HUES6 (cell line): ENCODE data around the gene GCSAM.

ENCODE experiments used
- H3K27ac ChIP-seq: 2 replicates; pipeline ENCODE4 v1.7.0; 2013; ENCODE audit warnings: low read depth, mild to moderate bottlenecking, low read length, inconsistent platforms
- H3K27me3 ChIP-seq: 2 replicates; pipeline ENCODE4 v1.6.1; 2013; ENCODE audit warnings: low read length; ENCODE audit not compliant: control insufficient read depth, insufficient read depth
- H3K36me3 ChIP-seq: 2 replicates; pipeline ENCODE4 v1.6.1; 2013; ENCODE audit warnings: low read length; ENCODE audit not compliant: control insufficient read depth, insufficient read depth
- H3K4me1 ChIP-seq: 2 replicates; pipeline ENCODE4 v1.6.1; 2013; ENCODE audit warnings: low read length; ENCODE audit not compliant: control insufficient read depth, insufficient read depth
- H3K4me3 ChIP-seq: 2 replicates; pipeline ENCODE4 v1.5.1; 2013; ENCODE audit warnings: low read depth, low read length
- H3K9ac ChIP-seq: one replicate; pipeline ENCODE4 v1.6.1; 2013; ENCODE audit warnings: mild to moderate bottlenecking, low read length
- H3K9me3 ChIP-seq: 2 replicates; pipeline ENCODE4 v1.6.1; 2013; ENCODE audit warnings: low read depth, low read length; ENCODE audit not compliant: control insufficient read depth, insufficient read depth

GCSAM gene

DNA sequence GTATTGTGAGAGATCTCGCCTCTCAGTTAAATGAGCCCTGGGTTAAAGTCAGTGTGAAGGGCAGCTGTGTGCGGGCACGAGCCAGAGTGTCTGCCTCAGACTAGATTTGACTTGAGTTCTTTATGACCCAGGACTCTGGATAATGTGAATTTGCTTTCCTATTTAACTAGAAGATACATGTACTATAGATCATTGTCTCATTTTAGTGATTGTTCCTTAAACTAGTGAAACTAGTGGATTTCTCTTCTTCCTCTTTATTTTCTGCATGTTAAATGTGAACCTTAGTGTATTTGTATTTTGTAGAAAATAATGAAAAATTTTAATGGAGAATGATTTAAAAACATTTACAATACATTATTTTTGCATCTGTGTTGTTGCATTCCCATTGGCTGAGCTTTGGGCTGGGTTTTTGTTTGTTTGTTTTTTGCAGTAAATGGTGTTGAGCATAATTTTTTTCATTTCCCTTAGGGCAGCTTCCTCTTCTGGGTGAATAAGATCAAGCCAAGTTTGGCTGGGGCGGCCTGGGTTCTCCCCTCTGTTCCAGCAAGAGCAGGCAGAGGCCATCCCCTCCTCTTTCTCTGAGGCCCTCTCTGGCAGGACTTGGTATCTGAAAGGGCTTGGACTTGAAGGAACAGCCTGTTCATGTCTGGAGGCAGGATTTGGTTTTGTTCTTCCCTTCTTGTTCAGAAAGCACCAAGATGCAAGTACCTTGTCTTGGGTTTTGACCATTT lies 15.0 kb downstream of the GCSAM start:
- Histone ChIP-seq H3K27ac (no peak overlapping the region), H3K4me1 (peaks cover 6% of the 10 kb centered on the region), H3K36me3 (peaks cover 12% of the 10 kb centered on the region), H3K9ac (no peak overlapping the region), H3K27me3 (no peaks in the 10 kb centered on the region), H3K9me3 (no peaks in the 10 kb centered on the region), H3K4me3 (no peak overlapping the region)

DNA sequence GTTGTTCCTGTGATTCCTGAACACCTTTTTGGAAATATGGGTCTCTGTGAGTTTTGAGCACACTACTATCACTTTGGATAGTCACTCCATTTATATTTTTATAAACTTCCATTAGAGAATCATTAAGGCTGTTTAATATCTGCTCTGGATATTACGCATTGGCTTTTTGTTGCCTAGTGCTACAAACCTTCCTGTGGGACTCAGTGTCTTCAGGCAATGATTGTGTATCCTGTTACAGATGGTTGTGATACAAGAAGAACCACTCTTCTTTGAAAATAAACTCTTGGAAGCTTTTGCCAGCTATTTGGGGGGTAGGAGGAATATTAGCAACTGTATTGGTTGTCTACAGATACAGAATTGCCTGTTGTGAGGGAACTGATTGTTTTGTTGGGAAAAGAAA lies 15.6 kb downstream of the GCSAM start:
- peaks cover 6% of the 10 kb centered on the region for H3K4me1 ChIP-seq
- no peaks in the 10 kb centered on the region for H3K27me3 ChIP-seq
- H3K36me3 ChIP-seq = peaks cover 15% of the 10 kb centered on the region
- H3K4me3 ChIP-seq = no peak overlapping the region
- H3K9me3 ChIP-seq = no peaks in the 10 kb centered on the region
- no peak overlapping the region for H3K27ac ChIP-seq
- H3K9ac ChIP-seq = no peak overlapping the region

DNA sequence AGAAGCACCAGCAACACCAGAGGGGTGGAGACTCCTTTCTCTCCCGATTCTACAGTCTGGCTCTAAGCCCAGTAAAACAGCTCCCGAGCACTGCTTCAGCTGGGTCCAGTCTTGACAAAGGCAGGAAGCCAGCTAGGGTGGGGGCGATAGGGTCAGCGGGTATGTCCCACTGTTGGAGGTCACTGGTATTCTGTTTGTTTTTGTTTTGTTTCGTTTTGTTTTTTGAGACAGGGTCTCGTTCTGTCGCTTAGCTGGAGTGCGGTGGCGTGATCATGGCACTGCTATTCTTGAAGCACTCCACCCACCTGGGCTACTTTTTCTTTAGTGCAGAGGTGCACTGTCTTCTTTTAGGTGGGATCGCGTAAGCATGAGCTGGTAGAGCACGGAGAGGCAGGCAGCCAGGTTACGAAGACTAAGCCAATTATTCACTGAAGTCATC lies 16.3 kb downstream of the GCSAM start:
- Histone ChIP-seq H3K27ac (no peak overlapping the region), H3K27me3 (no peaks in the 10 kb centered on the region), H3K4me3 (no peak overlapping the region), H3K36me3 (peaks cover 15% of the 10 kb centered on the region), H3K9ac (no peak overlapping the region), H3K4me1 (peaks cover 6% of the 10 kb centered on the region), H3K9me3 (no peaks in the 10 kb centered on the region)

DNA sequence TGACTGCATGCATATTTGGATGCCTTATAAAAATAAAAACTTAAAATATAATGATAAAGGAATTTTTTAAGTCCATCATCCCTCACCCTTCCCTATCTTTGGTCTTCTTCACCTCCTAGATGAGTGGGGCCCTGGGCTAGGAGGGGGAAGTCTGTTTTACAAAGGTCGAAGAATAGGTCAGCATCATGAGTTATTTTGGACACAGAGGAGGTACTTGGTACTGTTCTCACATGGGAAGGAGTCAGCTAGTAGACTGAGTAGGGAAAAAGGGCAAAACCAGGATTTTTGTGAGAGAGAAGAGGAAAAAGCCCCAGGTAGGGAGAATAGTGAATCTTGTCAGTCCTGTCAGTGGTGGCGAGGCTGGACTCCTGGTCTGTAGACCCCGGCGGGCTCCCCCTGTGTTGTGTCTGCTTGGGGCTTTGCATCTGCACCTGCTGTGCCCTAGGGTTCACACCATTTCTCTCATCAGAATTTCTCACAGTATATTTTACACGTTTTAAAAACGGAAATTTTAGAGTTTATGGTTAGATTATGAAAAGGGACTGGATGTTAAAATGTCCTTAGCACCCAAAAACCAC lies 17.2 kb downstream of the GCSAM start:
- Histone ChIP-seq H3K9me3 (no peaks in the 10 kb centered on the region), H3K27me3 (no peaks in the 10 kb centered on the region), H3K4me3 (no peak overlapping the region), H3K36me3 (peaks cover 18% of the 10 kb centered on the region), H3K27ac (no peak overlapping the region), H3K4me1 (peaks cover 6% of the 10 kb centered on the region), H3K9ac (no peak overlapping the region)

DNA sequence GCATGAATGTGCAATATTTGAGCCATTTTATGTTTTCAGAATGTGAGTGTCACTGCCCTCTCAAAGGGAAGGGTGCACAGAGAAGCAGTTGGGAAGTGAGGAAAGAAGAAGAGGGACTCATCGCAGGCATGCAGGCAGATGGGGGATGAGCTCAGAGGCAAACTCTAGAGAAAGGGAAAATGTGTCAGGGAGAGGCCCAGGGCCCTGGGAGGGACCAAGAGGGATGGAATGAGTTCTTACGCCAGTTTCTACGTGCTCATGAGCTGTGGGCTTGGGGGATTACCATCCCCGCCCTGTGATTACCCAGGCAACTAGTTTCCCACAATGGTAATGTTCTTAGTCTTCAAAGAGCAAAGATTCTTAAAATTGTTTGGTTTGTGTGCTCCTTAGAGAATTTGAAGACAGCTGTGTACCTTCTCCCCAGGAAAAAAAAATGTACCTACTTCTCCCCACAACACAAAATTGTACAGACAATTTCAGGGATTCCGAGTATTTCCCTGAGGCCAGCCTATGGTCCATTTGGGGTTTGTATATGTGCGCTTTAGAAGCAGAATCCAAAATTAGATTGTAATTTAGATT lies 17.8 kb downstream of the GCSAM start:
- peaks cover 18% of the 10 kb centered on the region for H3K36me3 ChIP-seq
- H3K9me3 ChIP-seq = no peaks in the 10 kb centered on the region
- H3K4me3 ChIP-seq = no peak overlapping the region
- H3K4me1 ChIP-seq = peaks cover 6% of the 10 kb centered on the region
- no peaks in the 10 kb centered on the region for H3K27me3 ChIP-seq
- no peak overlapping the region for H3K9ac ChIP-seq
- H3K27ac ChIP-seq = no peak overlapping the region

DNA sequence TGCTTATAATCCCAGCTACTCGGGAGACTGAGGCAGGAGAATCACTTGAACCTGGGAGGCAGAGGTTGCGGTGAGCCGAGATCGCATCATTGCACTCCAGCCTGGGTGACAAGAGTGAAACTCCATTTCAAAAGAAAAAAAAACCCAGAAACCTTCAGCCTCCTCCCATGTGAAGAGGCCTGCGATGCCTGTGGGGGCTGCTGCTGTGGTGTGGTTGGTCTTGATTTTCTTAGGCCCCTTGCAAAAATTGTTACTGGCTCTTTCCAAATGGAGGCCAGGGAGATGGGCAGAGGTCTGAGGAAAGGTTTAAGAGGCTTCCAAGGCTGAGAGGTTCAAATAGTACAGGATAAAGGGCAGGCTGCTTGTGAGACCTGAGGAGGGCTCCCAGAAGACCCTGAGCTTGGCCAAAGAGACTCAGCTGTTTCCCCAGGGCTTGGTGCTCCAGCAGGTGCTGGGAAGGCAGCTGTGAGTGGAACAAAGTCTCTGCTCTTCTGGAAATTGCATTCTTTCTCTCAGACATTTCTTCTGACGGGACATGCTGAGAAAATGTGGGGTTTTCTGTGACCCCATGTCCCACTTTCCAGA lies 18.4 kb downstream of the GCSAM start:
- H3K9me3 ChIP-seq = no peaks in the 10 kb centered on the region
- no peaks in the 10 kb centered on the region for H3K27me3 ChIP-seq
- peaks cover 2% of the 10 kb centered on the region for H3K4me1 ChIP-seq
- H3K27ac ChIP-seq = no peak overlapping the region
- peaks cover 19% of the 10 kb centered on the region for H3K36me3 ChIP-seq
- H3K4me3 ChIP-seq = no peak overlapping the region
- H3K9ac ChIP-seq = no peak overlapping the region

DNA sequence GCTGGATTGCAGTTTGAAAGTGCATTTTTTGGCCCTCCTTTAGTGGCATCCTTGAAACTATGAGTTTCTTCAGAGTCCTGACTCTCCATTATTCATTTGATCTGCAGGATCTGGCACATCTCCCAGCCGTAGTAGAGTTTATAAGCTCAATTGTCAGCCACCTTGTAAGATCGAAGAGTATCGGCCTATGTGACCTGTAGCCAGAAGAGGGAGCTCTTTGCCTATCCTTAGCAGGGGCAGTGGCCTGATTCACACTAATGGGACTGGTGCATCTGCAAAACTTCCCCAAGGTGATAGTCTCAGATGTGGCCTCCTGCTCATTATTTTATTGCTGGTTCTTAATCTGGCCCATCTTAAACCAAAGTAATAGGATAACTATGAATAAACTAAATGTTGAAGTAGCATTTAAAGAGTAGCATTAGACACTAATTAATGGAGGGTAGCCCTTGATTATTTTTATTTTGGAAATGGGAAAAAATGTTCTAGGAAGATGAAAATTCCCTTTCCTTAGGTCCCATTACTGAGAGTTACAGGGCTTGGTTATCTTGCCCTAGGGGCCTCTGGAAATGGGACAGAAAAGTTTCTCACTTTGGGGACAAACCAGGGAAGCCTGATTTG lies 21.2 kb downstream of the GCSAM start:
- H3K4me1 ChIP-seq = no peaks in the 10 kb centered on the region
- peaks cover 23% of the 10 kb centered on the region for H3K36me3 ChIP-seq
- H3K9me3 ChIP-seq = no peaks in the 10 kb centered on the region
- H3K4me3 ChIP-seq = no peak overlapping the region
- H3K9ac ChIP-seq = no peak overlapping the region
- H3K27ac ChIP-seq = no peak overlapping the region
- H3K27me3 ChIP-seq = no peaks in the 10 kb centered on the region

DNA sequence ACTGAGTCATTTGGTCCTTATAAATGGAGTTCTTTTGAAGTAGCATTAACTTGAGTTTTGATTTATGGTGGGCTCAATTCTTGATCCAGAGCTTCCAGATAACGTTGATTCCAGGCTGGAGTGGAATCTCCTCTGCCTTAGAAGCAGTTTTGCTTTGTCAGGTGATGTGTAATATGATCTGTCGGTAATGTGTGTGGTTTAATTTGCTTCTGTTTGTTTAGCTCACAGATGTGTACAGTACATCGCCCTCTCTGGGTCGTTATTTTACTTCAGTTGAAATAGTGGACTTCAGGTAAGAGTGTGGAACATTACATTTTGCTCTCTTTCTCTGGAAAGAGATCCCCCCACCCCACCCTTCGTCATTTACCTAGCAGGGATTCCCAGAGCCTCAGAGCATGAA lies 23.7 kb downstream of the GCSAM start:
- no peak overlapping the region for H3K27ac ChIP-seq
- peaks cover 25% of the 10 kb centered on the region for H3K36me3 ChIP-seq
- no peak overlapping the region for H3K4me3 ChIP-seq
- H3K9me3 ChIP-seq = no peaks in the 10 kb centered on the region
- H3K4me1 ChIP-seq = no peaks in the 10 kb centered on the region
- H3K9ac ChIP-seq = no peak overlapping the region
- no peaks in the 10 kb centered on the region for H3K27me3 ChIP-seq

DNA sequence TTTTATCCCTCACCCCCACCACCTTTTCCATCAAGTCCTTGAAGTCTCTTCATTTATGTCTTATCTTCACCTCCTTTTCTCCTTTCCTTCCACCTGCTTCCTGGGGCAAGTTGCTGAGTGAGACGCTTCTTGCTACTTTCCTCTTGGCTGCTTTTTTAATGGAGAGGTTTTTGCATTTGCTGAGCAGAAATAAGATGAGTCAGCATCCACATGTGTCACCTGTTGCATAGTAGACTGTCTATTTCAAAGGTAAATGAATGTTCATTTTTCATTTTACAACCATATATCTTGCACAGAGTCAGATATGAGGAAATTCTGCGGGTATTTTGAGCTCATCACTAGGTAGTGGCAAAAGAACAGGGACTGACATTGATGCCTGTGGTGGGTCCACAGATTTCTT lies 28.3 kb downstream of the GCSAM start:
- H3K9me3 ChIP-seq = no peaks in the 10 kb centered on the region
- peaks cover 18% of the 10 kb centered on the region; the same call in 1 of the 2 replicates for H3K36me3 ChIP-seq
- no peak overlapping the region for H3K27ac ChIP-seq
- no peak overlapping the region for H3K4me3 ChIP-seq
- peaks cover 9% of the 10 kb centered on the region; the same call in 1 of the 2 replicates for H3K4me1 ChIP-seq
- H3K27me3 ChIP-seq = no peaks in the 10 kb centered on the region
- no peak overlapping the region for H3K9ac ChIP-seq

DNA sequence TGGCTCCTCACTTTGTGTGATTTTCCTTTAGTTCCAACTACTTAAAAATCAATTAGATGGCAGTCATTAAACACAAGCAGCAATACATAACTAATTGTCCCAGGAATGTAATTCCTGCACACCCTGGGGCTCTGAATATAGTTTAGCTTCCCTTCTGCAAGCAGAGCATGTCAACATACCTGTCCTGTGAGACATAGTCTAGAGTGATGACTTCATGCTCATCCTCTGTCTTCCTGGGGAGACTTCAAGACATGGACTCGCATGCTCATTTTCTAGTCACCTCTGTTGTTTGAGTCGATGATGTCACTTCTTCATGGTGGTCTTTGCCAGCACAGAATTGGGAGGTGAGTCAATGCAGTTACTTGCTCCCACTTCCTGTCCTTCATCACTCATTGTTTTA lies 31.1 kb downstream of the GCSAM start:
- no peak overlapping the region for H3K4me3 ChIP-seq
- H3K27me3 ChIP-seq = no peaks in the 10 kb centered on the region
- H3K9ac ChIP-seq = no peak overlapping the region
- H3K27ac ChIP-seq = no peak overlapping the region
- H3K9me3 ChIP-seq = no peaks in the 10 kb centered on the region
- H3K4me1 ChIP-seq = peaks cover 9% of the 10 kb centered on the region; the same call in 1 of the 2 replicates
- H3K36me3 ChIP-seq = peaks cover 11% of the 10 kb centered on the region; the same call in 1 of the 2 replicates

DNA sequence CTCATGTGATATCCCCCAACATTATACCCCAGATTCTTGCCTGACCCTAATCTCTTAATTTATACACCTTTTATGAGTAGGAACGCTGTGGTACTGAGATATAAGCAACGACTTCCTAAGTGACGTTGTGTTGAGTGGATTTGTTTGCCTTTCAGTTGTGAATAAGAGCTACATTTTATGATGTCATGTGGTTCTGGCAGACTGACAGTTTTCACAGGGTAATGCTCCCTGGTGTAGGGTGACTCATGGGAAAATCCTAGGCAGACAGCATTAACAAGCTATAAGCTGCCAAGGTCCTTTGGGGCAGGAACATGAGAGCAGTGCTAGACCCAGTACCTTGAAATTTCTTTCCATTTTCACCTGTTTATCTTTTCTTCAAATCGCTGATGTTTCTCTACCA lies 35.7 kb downstream of the GCSAM start:
- no peaks in the 10 kb centered on the region for H3K9me3 ChIP-seq
- no peaks in the 10 kb centered on the region for H3K27me3 ChIP-seq
- H3K36me3 ChIP-seq = 0 out of 2 replicates have a peak, but pooled peaks cover 5% of the 10 kb centered on the region
- no peak overlapping the region for H3K27ac ChIP-seq
- H3K4me3 ChIP-seq = no peak overlapping the region
- H3K4me1 ChIP-seq = peaks cover 25% of the 10 kb centered on the region
- no peak overlapping the region for H3K9ac ChIP-seq
